ENCODE results near the gene C2CD2L. TPM values are rescaled to one million over a fixed set of nuclear protein-coding genes. Genes with fewer than 3 reads are reported as not detected.
"Not testable (repeated sequence)": the region's sequence is repeated elsewhere in the genome, so short reads cannot be mapped to it uniquely, and the experiment has no call there.

C2CD2L gene
- total RNA-seq, 3 donors from 2014 or later = 25.8 to 47.1 (median 36.1) TPM

DNA sequence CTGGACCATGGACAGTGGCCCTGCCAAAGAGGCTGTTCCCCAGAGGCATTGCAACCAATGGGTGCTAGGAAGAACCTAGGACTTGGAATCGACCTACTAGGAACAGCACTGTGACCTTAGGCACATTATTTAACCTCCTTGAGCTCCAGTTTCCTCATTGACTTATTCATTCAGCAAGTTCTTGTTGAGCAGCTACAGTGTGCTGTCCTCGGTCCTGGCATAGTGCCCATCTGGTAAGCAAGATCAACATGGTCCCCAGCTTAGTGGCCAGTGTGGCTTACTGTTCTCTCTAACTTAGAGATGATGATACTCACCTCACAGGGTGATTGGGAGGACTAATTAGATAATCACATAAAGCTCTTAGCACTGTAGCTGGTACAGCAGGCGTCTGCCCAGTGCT, 49.9 kb downstream of the C2CD2L start:
- no peak for TF ChIP-seq CTCF (IDR thresholded peaks at IDR 0.05)
- no peak for ATAC-seq
- no peaks in the 10 kb centered on the region for H3K36me3 ChIP-seq (ENCODE audit: low read depth)
- H3K4me1 ChIP-seq (ENCODE audit: low read depth) = no peaks in the 10 kb centered on the region
- no peak overlapping the region for H3K4me3 ChIP-seq
- peak in 1 of 3 donors; percentile 2 for DNase-seq
- H3K9me3 ChIP-seq = no peaks in the 10 kb centered on the region
- intact Hi-C loops (cut with DNase I, micrococcal nuclease) = no loop called here

GRCh38 chr11:119158467-119158866, 51.3 kb downstream of the C2CD2L start:
- Histone ChIP-seq H3K4me3 (no peak overlapping the region), H3K4me1 (ENCODE audit: low read depth) (no peaks in the 10 kb centered on the region), H3K36me3 (ENCODE audit: low read depth) (no peaks in the 10 kb centered on the region), H3K9me3 (no peaks in the 10 kb centered on the region)
- intact Hi-C loops (cut with DNase I, micrococcal nuclease) = no loop called here
- DNase-seq = peak in 1 of 3 donors; percentile 13
- no peak for TF ChIP-seq CTCF (IDR thresholded peaks at IDR 0.05)
- ATAC-seq = no peak

DNA sequence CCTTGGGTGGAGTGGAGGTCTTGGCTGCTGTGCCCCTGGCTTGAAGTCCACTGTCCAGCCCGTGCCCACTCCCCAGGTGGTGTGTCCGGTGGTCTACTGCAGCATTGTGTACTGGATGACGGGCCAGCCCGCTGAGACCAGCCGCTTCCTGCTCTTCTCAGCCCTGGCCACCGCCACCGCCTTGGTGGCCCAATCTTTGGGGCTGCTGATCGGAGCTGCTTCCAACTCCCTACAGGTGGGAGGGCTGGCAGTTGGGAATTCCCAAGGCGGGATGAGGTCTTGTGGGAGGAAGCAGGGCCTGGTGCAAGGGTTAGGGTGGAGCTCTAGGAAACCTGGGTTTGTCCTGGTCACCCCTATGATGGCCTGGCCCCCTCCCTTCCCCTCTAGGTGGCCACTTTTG, 53.0 kb downstream of the C2CD2L start:
- ATAC-seq = no peak
- intact Hi-C loops (cut with DNase I, micrococcal nuclease) = no loop called here
- H3K4me3 ChIP-seq = no peak overlapping the region

GRCh38 chr11:119161871-119162270, 54.7 kb downstream of the C2CD2L start:
- TF ChIP-seq CTCF (IDR thresholded peaks at IDR 0.05) = no peak
- H3K36me3 ChIP-seq (ENCODE audit: low read depth) = no peaks in the 10 kb centered on the region
- no peak for ATAC-seq
- H3K9me3 ChIP-seq = no peaks in the 10 kb centered on the region
- no peak overlapping the region for H3K4me3 ChIP-seq
- no peak for DNase-seq
- H3K4me1 ChIP-seq (ENCODE audit: low read depth) = no peaks in the 10 kb centered on the region
- intact Hi-C loops (cut with DNase I, micrococcal nuclease) = no loop called here

More for the DNA sequence above, 53.0 kb downstream of the C2CD2L start:
- no peak for TF ChIP-seq CTCF (IDR thresholded peaks at IDR 0.05)
- Histone ChIP-seq H3K4me1 (ENCODE audit: low read depth) (no peaks in the 10 kb centered on the region), H3K36me3 (ENCODE audit: low read depth) (no peaks in the 10 kb centered on the region), H3K9me3 (no peaks in the 10 kb centered on the region)
- DNase-seq = no peak

- no peak for TF ChIP-seq CTCF (IDR thresholded peaks at IDR 0.05)
- DNase-seq (no peak), ATAC-seq (no peak)
- Histone ChIP-seq H3K4me3 (no peak overlapping the region), H3K4me1 (ENCODE audit: low read depth) (no peaks in the 10 kb centered on the region), H3K36me3 (ENCODE audit: low read depth) (no peaks in the 10 kb centered on the region), H3K9me3 (no peaks in the 10 kb centered on the region)
- intact Hi-C loops (cut with DNase I, micrococcal nuclease) = no loop called here
Observed at GRCh38 chr11:119166368-119167076, 59.4 kb downstream of the C2CD2L start.

DNA sequence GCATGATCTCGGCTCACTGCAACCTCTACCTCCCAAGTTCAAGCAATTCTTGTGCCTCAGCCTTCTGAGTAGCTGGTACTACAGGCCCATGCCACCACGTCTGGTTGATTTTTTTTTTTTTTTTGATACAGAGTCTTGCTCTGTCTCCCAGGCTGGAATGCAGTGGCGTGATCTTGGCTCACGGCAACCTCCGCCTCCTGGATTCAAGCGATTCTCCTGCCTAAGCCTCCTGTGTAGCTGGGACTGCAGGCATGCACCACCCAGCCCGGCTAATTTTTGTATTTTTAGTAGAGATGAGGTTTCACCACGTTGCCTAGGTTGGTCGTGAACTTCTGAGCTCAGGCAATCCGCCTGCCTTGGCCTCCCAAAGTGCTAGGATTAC, 59.9 kb downstream of the C2CD2L start:
- H3K9me3 ChIP-seq; H3K36me3 ChIP-seq (ENCODE audit: low read depth); H3K4me3 ChIP-seq; DNase-seq; H3K4me1 ChIP-seq (ENCODE audit: low read depth); intact Hi-C loops (cut with DNase I, micrococcal nuclease); ATAC-seq: not testable (repeated sequence)

All from mucosa of descending colon (tissue), 3 donors.